ENCODE data around the gene CALHM6. TPM values are rescaled to one million over a fixed set of nuclear protein-coding genes. Genes with fewer than 3 reads are reported as not detected.

The CALHM6 gene
- total RNA-seq, 6 donors from 2014 or later: 2.7 to 23.0 (median 7.1) TPM; not detected in 2

- DNase-seq: no peak
These were observed 10.4 kb downstream of the CALHM6 start for GRCh38 chr6:116471531-116471930.

GRCh38 chr6:116472706-116473105 is 11.5 kb downstream of the CALHM6 start:
- no peak overlapping the region for H3K4me3 ChIP-seq
- no peaks in the 10 kb centered on the region for H3K27me3 ChIP-seq
- DNase-seq: no peak
- H3K36me3 ChIP-seq: no peaks in the 10 kb centered on the region
- no peak for ATAC-seq (ENCODE audit: low FRiP score in 2 of 2)
- TF ChIP-seq EP300 (IDR thresholded peaks at IDR 0.05) (no peak), CTCF (IDR thresholded peaks at IDR 0.05) (no peak)
- 94% methylated on average over 3 of the region's 3 CpGs for WGBS, 2 donors
- H3K27ac ChIP-seq: no peak overlapping the region
- H3K9me3 ChIP-seq: no peaks in the 10 kb centered on the region
- H3K4me1 ChIP-seq: no peaks in the 10 kb centered on the region

More at GRCh38 chr6:116471531-116471930, 10.4 kb downstream of the CALHM6 start:
- WGBS, 2 donors: 63 to 71% methylated on average over 1 of the region's 1 CpG
- Histone ChIP-seq H3K4me1 (no peaks in the 10 kb centered on the region), H3K36me3 (no peaks in the 10 kb centered on the region), H3K27me3 (no peaks in the 10 kb centered on the region), H3K4me3 (no peak overlapping the region), H3K27ac (no peak overlapping the region), H3K9me3 (no peaks in the 10 kb centered on the region)
- ATAC-seq (ENCODE audit: low FRiP score in 2 of 2): no peak
- TF ChIP-seq POLR2AphosphoS5 (IDR thresholded peaks at IDR 0.05) (no peak), EP300 (IDR thresholded peaks at IDR 0.05) (no peak), POLR2A (IDR thresholded peaks at IDR 0.05) (no peak), CTCF (IDR thresholded peaks at IDR 0.05) (no peak)

GRCh38 chr6:116475141-116475540 is 14.0 kb downstream of the CALHM6 start:
- no peak for TF ChIP-seq POLR2AphosphoS5 (IDR thresholded peaks at IDR 0.05)
- TF ChIP-seq CTCF (IDR thresholded peaks at IDR 0.05): no peak
- TF ChIP-seq POLR2A (IDR thresholded peaks at IDR 0.05): no peak
- TF ChIP-seq EP300 (IDR thresholded peaks at IDR 0.05): no peak
- no peak overlapping the region for H3K4me3 ChIP-seq
- no peaks in the 10 kb centered on the region for H3K27me3 ChIP-seq
- H3K4me1 ChIP-seq: no peaks in the 10 kb centered on the region
- no peaks in the 10 kb centered on the region for H3K9me3 ChIP-seq
- peak in 1 of 2 donors; percentile 61 for ATAC-seq (ENCODE audit: low FRiP score in 2 of 2)
- no peaks in the 10 kb centered on the region for H3K36me3 ChIP-seq
- peak overlapping the region in 2 of 4 donors; percentile 32 to 63 for H3K27ac ChIP-seq
- 33 to 36% methylated on average over 1 of the region's 1 CpG for WGBS, 2 donors
- peak in 1 of 2 donors; percentile 32 for DNase-seq

GRCh38 chr6:116476002-116476678 is 15.0 kb downstream of the CALHM6 start:
- H3K4me1 ChIP-seq: no peaks in the 10 kb centered on the region
- H3K9me3 ChIP-seq: no peaks in the 10 kb centered on the region
- ATAC-seq (ENCODE audit: low FRiP score in 2 of 2): peak; percentile 74 to 83
- TF ChIP-seq CTCF (IDR thresholded peaks at IDR 0.05) (no peak), POLR2AphosphoS5 (IDR thresholded peaks at IDR 0.05) (no peak)
- H3K36me3 ChIP-seq: no peaks in the 10 kb centered on the region
- WGBS, 2 donors: 53 to 70% methylated on average over 5 of the region's 5 CpGs
- peak overlapping the region in 3 of 4 donors; percentile 18 to 63 (median 32) for H3K27ac ChIP-seq
- H3K4me3 ChIP-seq: no peak overlapping the region
- no peaks in the 10 kb centered on the region for H3K27me3 ChIP-seq
- DNase-seq: peak in 1 of 2 donors; percentile 29

- no peak for TF ChIP-seq POLR2A (IDR thresholded peaks at IDR 0.05)
- no peak for TF ChIP-seq EP300 (IDR thresholded peaks at IDR 0.05)
- no peak for TF ChIP-seq CTCF (IDR thresholded peaks at IDR 0.05)
- no peaks in the 10 kb centered on the region for H3K27me3 ChIP-seq
- no peaks in the 10 kb centered on the region for H3K4me1 ChIP-seq
- no peak overlapping the region for H3K4me3 ChIP-seq
- H3K27ac ChIP-seq: no peak overlapping the region
- 64 to 82% methylated on average over 1 of the region's 1 CpG for WGBS, 2 donors
- H3K36me3 ChIP-seq: no peaks in the 10 kb centered on the region
- DNase-seq (no peak), ATAC-seq (ENCODE audit: low FRiP score in 2 of 2) (no peak)
- no peaks in the 10 kb centered on the region for H3K9me3 ChIP-seq
These were observed 21.6 kb downstream of the CALHM6 start for GRCh38 chr6:116482780-116483179.
